GM10266 (cell line): ENCODE measurements around the gene SZT2.

Source experiments
- DNase-seq: peaks from one replicate; pipeline ENCODE4 v3.0.0; 2012; ENCODE audit errors: extremely low spot score
- CTCF ChIP-seq: IDR thresholded peaks from 2 replicates; pipeline ENCODE4 v1.5.1; 2012; ENCODE audit warnings: mild to moderate bottlenecking, low read depth; ENCODE audit not compliant: control insufficient read depth, insufficient read depth; ENCODE audit errors: missing control alignments

The SZT2 gene

GRCh38 chr1:43448955-43449707 lies 59.4 kb downstream of the SZT2 start:
- no peak for DNase-seq
- no peak for TF ChIP-seq CTCF

GRCh38 chr1:43449708-43450069 lies 60.0 kb downstream of the SZT2 start:
- no peak for TF ChIP-seq CTCF

DNA sequence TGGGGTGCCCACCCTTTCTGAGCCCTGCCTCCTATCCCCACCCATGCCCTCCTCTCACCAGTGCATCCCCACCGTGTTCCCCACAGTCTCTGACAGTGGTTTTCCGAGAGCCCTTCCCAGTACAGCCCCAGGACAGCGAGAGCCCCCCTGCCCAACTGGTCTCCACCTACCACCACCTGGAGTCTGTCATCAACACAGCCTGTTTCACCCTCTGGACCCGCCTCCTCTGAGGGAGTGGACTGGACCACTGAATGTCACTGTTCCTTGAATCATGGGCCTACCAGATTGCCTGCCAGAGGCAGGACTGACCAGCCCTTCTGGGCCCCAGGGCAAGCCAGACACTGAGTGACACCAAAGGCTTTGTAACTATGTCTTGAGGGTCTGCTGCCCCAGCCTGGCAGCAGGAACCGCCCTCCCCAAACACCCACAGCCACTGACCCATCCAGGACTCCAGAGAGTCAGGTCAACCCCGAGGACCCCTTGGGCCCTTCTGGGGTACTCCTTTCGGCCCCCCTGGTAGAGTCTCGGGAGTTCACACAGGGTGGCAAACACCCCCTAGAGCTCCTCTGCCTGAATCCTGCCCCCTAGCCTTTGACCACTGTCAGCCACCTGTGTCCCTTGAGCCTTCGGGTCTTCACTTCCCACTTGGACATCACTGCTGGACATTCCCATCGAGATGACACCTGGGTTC lies 60.7 kb downstream of the SZT2 start:
- DNase-seq: no peak
- no peak for TF ChIP-seq CTCF

More at GRCh38 chr1:43449708-43450069, 60.0 kb downstream of the SZT2 start:
- DNase-seq: no peak

- no peak for DNase-seq
- TF ChIP-seq CTCF: no peak
These were observed 61.5 kb downstream of the SZT2 start for GRCh38 chr1:43451157-43451591.

DNA sequence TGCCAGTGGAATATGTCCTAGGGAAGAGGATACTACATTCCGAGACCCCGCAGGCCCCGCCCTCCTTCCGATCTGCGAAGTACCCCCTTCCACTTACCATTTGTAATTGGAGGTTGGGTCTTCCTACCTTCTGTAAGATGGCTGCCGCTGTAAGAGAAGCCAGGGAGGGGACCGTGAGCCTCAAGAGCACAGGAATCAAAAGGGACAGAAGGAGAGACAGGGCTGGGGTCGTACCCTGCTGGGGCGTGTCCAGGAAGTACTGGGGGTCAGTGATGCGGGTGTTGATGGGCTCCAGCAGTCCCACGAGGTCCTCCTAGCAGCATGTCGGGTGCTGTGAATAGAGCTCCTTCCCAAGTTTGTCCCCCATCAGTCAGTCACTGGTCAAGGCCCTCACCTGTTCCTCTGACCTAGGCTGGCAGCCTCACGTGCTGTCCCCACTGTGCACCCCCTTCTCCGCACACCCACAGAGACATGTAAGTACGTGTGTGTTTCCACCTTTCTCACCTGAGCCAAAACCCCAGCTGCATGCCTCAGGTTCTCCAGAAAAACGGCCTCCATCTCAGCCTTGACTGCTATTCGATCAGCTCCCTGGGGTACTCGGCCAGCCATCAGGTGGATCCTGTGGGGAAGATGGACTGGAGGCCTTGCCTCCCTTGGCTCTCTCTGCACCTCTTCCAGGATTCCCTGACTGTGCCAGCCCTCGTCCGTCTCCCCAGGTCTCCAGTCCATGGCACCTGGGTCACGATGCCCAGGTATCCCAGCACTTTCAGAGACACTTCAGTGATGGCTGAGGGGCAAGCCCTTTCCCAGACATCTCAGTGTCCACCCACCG lies 62.2 kb downstream of the SZT2 start:
- DNase-seq: no peak
- no peak for TF ChIP-seq CTCF

DNA sequence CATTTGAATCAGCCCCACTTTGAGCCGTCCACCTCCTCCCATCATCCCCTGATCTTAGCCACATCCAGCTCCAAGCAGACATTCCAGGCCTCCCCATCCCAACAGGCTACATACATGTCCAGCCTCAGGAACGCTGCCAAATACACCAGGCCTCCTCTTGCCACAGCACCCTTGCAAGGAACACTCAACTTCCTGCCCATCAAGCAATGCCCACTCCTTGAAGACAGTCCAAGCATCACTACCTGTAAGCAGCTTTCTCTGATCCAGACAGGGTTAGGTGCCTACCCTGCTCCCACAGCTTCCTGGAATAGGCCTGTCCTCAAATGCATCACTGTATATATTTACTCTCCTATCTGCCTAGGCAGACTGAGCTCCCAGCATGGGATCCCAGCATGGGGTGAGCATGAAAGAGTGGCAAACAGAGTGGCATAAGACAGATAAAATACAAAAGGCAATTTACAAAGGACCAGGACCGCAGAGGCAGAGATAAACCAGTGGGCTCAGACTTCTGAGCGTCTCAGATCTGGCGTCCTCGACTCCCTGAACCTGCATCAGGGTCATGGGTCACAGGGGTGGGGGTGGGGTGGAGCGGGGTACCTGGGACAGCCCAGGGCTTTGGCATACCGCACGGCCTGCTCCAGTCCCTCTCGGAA lies 63.2 kb downstream of the SZT2 start:
- peak; percentile 32 for DNase-seq
- TF ChIP-seq CTCF: no peak
